Natural killer cell (primary cell): Measurements from ENCODE around the gene ALCAM. TPM values are rescaled to one million over a fixed set of nuclear protein-coding genes. Genes with fewer than 3 reads are reported as not detected.
"Not testable (repeated sequence)": the region's sequence is repeated elsewhere in the genome, so short reads cannot be mapped to it uniquely, and the experiment has no call there.

Source experiments
- ATAC-seq, 3 donors: fragments of 150-1000 bp in 2 of 3; fragments of 200-7000 bp in 1 of 3; cut with Tn5 transposase; 1 replicate in 1 of 3; 2 replicates in 2 of 3; pipeline ENCODE4 v1.10.0; 2021; ENCODE audit warnings: mild to moderate bottlenecking in 2 of 3, moderate library complexity in 2 of 3
- DNase-seq, 2 donors: peaks; one replicate each; pipeline versions ENCODE4 v3.0.0 to v3.0.0-alpha.2; 2013 to 2021; ENCODE audit warnings: mixed read lengths in 1 of 2
- H3K27ac ChIP-seq: one replicate; pipeline ENCODE4 v1.5.1; 2013; ENCODE audit warnings: mild to moderate bottlenecking, low read length
- H3K27me3 ChIP-seq: one replicate; pipeline ENCODE4 v1.6.1; 2013; ENCODE audit warnings: low read length; ENCODE audit not compliant: control insufficient read depth, insufficient read depth
- H3K36me3 ChIP-seq: one replicate; pipeline ENCODE4 v1.6.1; 2013; ENCODE audit warnings: low read length; ENCODE audit not compliant: control insufficient read depth, insufficient read depth
- H3K4me1 ChIP-seq: one replicate; pipeline ENCODE4 v1.6.1; 2013; ENCODE audit warnings: low read length; ENCODE audit not compliant: control insufficient read depth, insufficient read depth
- H3K4me3 ChIP-seq: one replicate; pipeline ENCODE4 v1.5.1; 2013; ENCODE audit warnings: low read length
- H3K9me3 ChIP-seq: one replicate; pipeline ENCODE4 v1.6.1; 2013; ENCODE audit warnings: low read length; ENCODE audit not compliant: control insufficient read depth, insufficient read depth
- H3K27ac Mint-ChIP-seq, 2 donors: one replicate each; pipeline ENCODE4 v1.8.0; 2022; ENCODE audit warnings: mild to moderate bottlenecking in 2 of 2, mixed read lengths in 2 of 2, moderate library complexity in 1 of 2
- H3K27me3 Mint-ChIP-seq, 2 donors: one replicate each; pipeline ENCODE4 v1.8.0; 2022; ENCODE audit warnings: low read depth in 2 of 2, mixed read lengths in 2 of 2
- H3K36me3 Mint-ChIP-seq: one replicate; pipeline ENCODE4 v1.8.0; 2022; ENCODE audit warnings: mixed read lengths
- H3K4me1 Mint-ChIP-seq, 2 donors: one replicate each; pipeline ENCODE4 v1.8.0; 2022; ENCODE audit warnings: mixed read lengths in 2 of 2
- H3K4me3 Mint-ChIP-seq: one replicate; pipeline ENCODE4 v1.8.0; 2022; ENCODE audit warnings: mild to moderate bottlenecking, moderate library complexity, mixed read lengths
- H3K9me3 Mint-ChIP-seq, 2 donors: one replicate each; pipeline ENCODE4 v1.8.0; 2022; ENCODE audit warnings: mixed read lengths in 2 of 2
- WGBS: methylation state at CpG from one replicate; pipeline ENCODE4 v1.1.7; 2013; ENCODE audit warnings: missing lambda C conversion rate; ENCODE audit not compliant: insufficient coverage; 5-methylcytosine and 5-hydroxymethylcytosine counted together
- intact Hi-C: fragments of 100-400 bp; cut with micrococcal nuclease; formaldehyde crosslinking; loops from one replicate; pipeline ENCODE4 v1.14.2; 2022
- total RNA-seq, 4 donors: library from RNA; stranded (reverse); fragments of 120-200 nt in 1 of 4; gene quantifications; one replicate each; pipeline versions ENCODE4 v1.2.3 to v1.2.4, GENCODE V29; 2013 to 2022
- TF ChIP-seq, protein P1 (sequence below): fragments of 200-600 bp; IDR thresholded peaks from one replicate; pipeline ENCODE4 v1.8.0; 2022; ENCODE audit warnings: antibody characterized with exemption

ALCAM gene
- total RNA-seq, 3 donors from 2014 or later (not counting 1 experiment from before 2014, with no cell fraction given), result 1.5 to 3.0 (median 1.5) TPM

DNA sequence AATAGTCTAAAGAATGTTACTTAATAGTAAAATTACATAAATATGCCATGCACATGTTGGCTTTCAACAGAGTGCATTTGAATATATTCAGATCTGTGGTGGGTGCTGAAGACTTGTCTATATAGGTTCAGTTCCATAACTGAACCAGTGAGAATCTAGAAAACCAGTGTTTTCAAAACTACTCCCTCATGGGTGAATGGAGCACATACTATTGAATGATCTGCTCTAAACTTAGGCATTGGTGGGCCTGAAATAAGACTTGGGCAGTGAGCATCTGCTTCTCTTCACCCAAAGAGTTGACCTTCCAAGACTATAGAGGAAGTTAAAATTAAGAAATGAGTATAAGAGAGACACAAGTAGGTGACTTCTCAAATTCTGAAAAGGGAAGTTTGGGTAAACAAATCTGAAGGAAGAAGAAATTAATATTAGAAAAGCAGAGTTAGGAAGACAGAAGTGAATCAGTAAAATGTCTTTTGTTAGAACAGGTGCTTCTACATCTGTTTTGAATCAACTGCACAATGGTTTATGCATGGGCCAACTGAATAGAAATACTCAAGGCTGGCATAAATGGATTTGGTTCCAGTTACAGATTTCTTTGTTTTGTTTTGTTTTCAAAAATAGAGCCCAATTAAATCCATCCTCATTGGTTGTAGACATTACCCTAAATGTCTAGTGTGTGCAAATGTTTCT, 19.3 kb downstream of the ALCAM start:
- Mint-ChIP-seq H3K9me3 (peaks cover 3 to 13% of the 10 kb centered on the region in 2 donors), H3K4me3 (no peak overlapping the region), H3K4me1 (no peaks in the 10 kb centered on the region), H3K36me3 (no peaks in the 10 kb centered on the region), H3K27ac (no peak overlapping the region), H3K27me3 (no peaks in the 10 kb centered on the region)
- Histone ChIP-seq H3K4me3 (no peak overlapping the region), H3K27ac (no peak overlapping the region), H3K27me3 (no peaks in the 10 kb centered on the region), H3K9me3 (no peaks in the 10 kb centered on the region), H3K4me1 (no peaks in the 10 kb centered on the region), H3K36me3 (no peaks in the 10 kb centered on the region)
- TF ChIP-seq, protein P1, sequence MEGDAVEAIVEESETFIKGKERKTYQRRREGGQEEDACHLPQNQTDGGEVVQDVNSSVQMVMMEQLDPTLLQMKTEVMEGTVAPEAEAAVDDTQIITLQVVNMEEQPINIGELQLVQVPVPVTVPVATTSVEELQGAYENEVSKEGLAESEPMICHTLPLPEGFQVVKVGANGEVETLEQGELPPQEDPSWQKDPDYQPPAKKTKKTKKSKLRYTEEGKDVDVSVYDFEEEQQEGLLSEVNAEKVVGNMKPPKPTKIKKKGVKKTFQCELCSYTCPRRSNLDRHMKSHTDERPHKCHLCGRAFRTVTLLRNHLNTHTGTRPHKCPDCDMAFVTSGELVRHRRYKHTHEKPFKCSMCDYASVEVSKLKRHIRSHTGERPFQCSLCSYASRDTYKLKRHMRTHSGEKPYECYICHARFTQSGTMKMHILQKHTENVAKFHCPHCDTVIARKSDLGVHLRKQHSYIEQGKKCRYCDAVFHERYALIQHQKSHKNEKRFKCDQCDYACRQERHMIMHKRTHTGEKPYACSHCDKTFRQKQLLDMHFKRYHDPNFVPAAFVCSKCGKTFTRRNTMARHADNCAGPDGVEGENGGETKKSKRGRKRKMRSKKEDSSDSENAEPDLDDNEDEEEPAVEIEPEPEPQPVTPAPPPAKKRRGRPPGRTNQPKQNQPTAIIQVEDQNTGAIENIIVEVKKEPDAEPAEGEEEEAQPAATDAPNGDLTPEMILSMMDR, result no peak
- intact Hi-C loops, result no loop called here
- DNase-seq, result no peak
- no peak for ATAC-seq

DNA sequence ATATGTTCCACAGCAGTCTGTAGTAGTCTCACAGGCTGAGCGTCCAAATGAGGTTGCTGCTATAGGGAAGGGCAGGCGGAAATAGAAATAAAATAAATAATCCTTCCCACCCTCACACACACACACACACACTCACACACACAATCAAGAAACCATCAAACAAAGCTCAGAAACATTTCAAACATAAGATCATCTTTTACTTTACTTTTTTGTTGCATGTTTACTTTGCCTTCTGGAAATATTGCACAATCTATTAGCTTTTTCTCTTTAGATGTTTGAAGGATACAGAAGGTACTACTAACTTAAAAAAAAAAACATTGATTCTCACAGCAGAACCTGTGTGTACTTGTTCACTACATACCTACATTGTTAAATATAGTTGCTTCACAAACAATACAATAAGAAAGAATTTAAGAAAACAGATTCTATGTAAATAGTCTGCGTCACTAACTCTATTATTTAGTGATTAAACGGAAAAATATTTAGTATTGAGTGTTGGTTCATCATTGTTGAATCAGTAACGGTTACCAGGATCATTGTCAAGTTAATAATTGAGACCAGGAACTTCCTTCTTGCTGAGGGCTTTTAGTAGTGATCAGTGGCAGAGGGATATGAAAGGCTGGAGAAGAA, 20.5 kb downstream of the ALCAM start:
- Mint-ChIP-seq H3K4me1 (no peaks in the 10 kb centered on the region), H3K27ac (no peak overlapping the region), H3K27me3 (no peaks in the 10 kb centered on the region), H3K36me3 (no peaks in the 10 kb centered on the region), H3K4me3 (no peak overlapping the region), H3K9me3 (peaks cover 3 to 16% of the 10 kb centered on the region in 2 donors)
- DNase-seq (no peak), ATAC-seq (no peak)
- Histone ChIP-seq H3K27ac (no peak overlapping the region), H3K27me3 (no peaks in the 10 kb centered on the region), H3K36me3 (no peaks in the 10 kb centered on the region), H3K9me3 (no peaks in the 10 kb centered on the region), H3K4me1 (no peaks in the 10 kb centered on the region), H3K4me3 (no peak overlapping the region)
- 97% methylated on average over 2 of the region's 5 CpGs for WGBS
- intact Hi-C loops, result no loop called here
- TF ChIP-seq, protein P1, result no peak

DNA sequence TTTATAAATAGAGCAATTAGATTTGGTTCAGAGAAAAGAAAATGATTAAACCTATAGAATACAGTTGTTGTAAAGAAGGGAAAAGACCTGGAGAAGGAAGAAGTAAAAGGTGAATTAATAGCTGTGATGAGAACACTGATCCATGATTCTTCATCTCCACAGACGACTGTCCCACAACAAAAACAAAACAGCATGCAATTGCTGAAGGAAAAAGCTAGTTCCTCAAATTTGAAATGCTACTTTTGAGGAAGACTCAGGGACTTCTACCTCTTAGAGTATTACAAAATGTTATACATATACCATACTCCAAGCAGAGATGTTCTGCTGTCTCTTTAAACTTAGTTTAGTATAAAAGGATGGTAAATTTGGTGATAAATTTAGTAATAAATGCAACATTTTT, 21.5 kb downstream of the ALCAM start:
- TF ChIP-seq, protein P1, result no peak
- Mint-ChIP-seq H3K4me1 (no peaks in the 10 kb centered on the region), H3K27ac (no peak overlapping the region), H3K4me3 (no peak overlapping the region), H3K9me3 (peaks cover 3 to 16% of the 10 kb centered on the region in 2 donors), H3K27me3 (no peaks in the 10 kb centered on the region), H3K36me3 (no peaks in the 10 kb centered on the region)
- intact Hi-C loops, result no loop called here
- H3K27me3 ChIP-seq, result no peaks in the 10 kb centered on the region
- no CpG with 5 or more reads among the region's 1 CpG for WGBS
- H3K27ac ChIP-seq, result no peak overlapping the region
- H3K9me3 ChIP-seq, result no peaks in the 10 kb centered on the region
- no peak for ATAC-seq
- no peak for DNase-seq
- H3K4me3 ChIP-seq, result no peak overlapping the region
- H3K36me3 ChIP-seq, result no peaks in the 10 kb centered on the region
- H3K4me1 ChIP-seq, result no peaks in the 10 kb centered on the region

DNA sequence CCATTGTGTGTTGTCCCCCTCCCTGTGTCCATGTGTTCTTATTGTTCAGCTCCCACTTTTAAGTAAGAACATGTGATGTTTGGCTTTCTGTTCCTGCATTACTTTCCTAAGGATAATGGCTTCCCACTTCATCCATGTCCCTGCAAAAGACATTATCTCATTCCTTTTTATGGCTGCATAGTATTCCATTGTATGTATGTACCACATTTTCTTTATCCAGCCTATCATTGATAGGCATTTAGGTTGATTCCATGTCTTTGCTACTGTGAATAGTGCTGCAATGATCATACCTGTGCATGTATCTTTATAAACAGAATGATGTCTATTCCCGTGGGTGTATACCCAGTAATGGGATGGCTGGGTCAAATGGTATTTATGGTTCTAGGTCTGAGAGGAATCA, 23.1 kb downstream of the ALCAM start:
- ATAC-seq, H3K27me3 ChIP-seq, H3K27me3 Mint-ChIP-seq, H3K36me3 ChIP-seq, H3K4me1 Mint-ChIP-seq, H3K36me3 Mint-ChIP-seq, intact Hi-C loops, H3K27ac ChIP-seq, H3K4me3 Mint-ChIP-seq, H3K27ac Mint-ChIP-seq, DNase-seq, H3K4me1 ChIP-seq, H3K9me3 ChIP-seq, H3K4me3 ChIP-seq: not testable (repeated sequence)
- 100% methylated on average over 1 of the region's 1 CpG for WGBS
- H3K9me3 Mint-ChIP-seq, result peaks cover 3 to 15% of the 10 kb centered on the region in 2 donors

DNA sequence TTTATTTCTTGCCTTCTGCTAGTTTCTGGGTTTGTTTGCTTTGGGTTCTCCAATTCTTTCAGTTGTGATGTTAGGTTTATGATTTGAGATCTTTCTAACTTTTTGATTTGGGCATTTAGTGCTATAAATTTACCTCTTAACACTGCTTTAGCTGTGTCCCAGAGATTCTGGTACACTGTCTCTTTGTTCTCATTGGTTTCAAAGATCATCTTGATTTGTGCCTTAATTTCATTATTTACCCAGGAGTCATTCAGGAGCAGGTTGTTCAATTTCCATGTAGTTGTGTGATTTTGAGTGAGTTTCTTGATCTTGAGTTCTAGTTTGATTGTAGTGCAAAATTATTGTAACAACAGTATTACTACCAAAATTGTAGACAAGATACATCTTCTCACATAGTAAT, 25.9 kb downstream of the ALCAM start:
- H3K4me1 ChIP-seq, H3K36me3 ChIP-seq, H3K27ac Mint-ChIP-seq, H3K4me3 ChIP-seq, H3K4me3 Mint-ChIP-seq, H3K4me1 Mint-ChIP-seq, intact Hi-C loops, ATAC-seq, H3K9me3 ChIP-seq, DNase-seq, H3K27me3 ChIP-seq, H3K27ac ChIP-seq, H3K27me3 Mint-ChIP-seq, H3K36me3 Mint-ChIP-seq: not testable (repeated sequence)
- H3K9me3 Mint-ChIP-seq, result peaks cover 3 to 15% of the 10 kb centered on the region in 2 donors
